SJCRH30 (cell line): ENCODE measurements around the gene CCR7. TPM values are rescaled to one million over a fixed set of nuclear protein-coding genes. Genes with fewer than 3 reads are reported as not detected.

ENCODE experiments used
- DNase-seq, 2 experiments: peaks; one replicate each; pipeline ENCODE4 v3.0.0-alpha.2; 2015 to 2020
- H3K27ac ChIP-seq: fragments of 250-450 bp; sonication (Bioruptor Pico); 2 replicates; pipeline ENCODE4 v1.5.1; 2020; ENCODE audit warnings: mild to moderate bottlenecking, moderate library complexity
- H3K27me3 ChIP-seq: fragments of 250-450 bp; sonication (Bioruptor Pico); 2 replicates; pipeline ENCODE4 v1.5.1; 2020; ENCODE audit warnings: mild to moderate bottlenecking, moderate library complexity
- H3K36me3 ChIP-seq: fragments of 250-450 bp; sonication (Bioruptor Pico); 2 replicates; pipeline ENCODE4 v1.5.1; 2020; ENCODE audit warnings: mild to moderate bottlenecking, moderate library complexity
- H3K4me1 ChIP-seq: fragments of 250-450 bp; sonication (Bioruptor Pico); 2 replicates; pipeline ENCODE4 v1.5.1; 2020; ENCODE audit warnings: mild to moderate bottlenecking, moderate library complexity
- H3K4me3 ChIP-seq: fragments of 250-450 bp; sonication (Bioruptor Pico); 2 replicates; pipeline ENCODE4 v1.5.1; 2020; ENCODE audit warnings: mild to moderate bottlenecking, moderate library complexity
- H3K9me3 ChIP-seq: fragments of 250-450 bp; sonication (Bioruptor Pico); replicated peaks from 2 replicates; pipeline ENCODE4 v1.5.1; 2020; ENCODE audit warnings: mild to moderate bottlenecking, moderate library complexity
- total RNA-seq: library from RNA; depleted of rRNA; stranded (reverse); fragments of >200 nt; shearing (Covaris generic); gene quantifications from 2 replicates; pipeline ENCODE4 v1.2.3, GENCODE V29; 2014

Gene CCR7
- total RNA-seq, 1 experiment from 2014 or later: not detected

DNA sequence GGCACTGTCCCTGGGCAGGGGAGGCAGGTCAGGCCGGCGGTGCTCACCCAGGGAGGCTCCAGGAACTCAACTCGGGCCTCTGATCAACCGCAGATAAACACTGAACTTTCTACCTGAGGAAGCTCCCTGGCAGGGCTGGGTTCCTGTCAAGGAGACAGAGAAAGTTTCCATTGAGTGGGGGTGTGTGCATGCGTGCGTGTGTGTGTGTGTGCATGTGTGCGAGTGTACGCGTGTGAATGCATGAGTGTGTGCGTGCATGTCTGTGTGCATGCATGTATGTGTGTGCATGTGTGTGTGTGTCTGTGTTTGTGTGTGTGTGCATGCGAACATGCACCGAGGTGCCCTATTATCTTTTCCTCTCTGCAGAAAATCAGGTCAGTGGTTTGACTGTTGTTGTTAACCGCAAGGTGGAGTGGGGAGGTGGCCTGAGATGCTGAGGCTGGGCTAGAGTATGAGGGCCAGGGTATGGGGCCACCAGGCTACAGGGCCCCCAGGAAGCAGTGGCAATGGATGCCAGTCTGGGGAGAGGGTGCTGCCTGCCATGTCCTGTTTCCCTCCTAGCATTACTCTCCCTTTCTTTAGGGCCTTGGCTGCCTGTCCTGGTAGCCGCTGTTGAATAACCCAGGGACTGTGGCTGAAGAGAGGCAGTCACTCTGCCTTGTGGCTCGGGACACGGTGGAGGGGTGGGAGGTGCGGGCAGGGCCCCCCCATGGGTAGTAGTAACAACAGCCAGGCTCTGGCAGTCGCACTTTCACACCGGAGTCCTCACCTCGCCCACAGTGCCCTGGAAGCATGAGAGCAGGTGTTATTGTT is 24.0 kb downstream of the CCR7 start:
- Histone ChIP-seq H3K27me3 (no peaks in the 10 kb centered on the region), H3K4me3 (no peak overlapping the region), H3K4me1 (peaks cover 40% of the 10 kb centered on the region), H3K36me3 (no peaks in the 10 kb centered on the region), H3K27ac (peak overlapping the region; percentile 76), H3K9me3 (no peaks in the 10 kb centered on the region)
- no peak for DNase-seq

DNA sequence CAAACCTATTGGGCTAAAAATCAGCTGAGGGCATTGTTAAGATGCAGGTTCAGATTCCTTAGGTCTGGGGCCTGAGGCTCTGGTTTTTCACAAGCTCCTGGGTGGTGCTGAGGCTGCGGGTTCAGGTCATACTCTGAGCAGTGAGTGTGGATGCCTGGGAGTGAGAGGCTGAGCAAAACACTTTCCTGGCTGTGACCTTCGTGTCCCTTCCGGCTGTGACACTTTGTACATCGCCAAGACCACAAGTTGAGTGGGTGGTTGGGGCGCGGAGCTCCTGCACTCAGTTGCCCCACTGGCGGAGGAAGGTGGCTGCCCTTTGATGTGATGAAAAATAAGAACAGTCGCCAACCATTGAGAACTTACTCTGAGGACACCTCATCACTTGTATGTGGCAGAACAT is 24.8 kb downstream of the CCR7 start:
- no peak for DNase-seq
- Histone ChIP-seq H3K4me1 (peaks cover 42% of the 10 kb centered on the region), H3K4me3 (no peak overlapping the region), H3K36me3 (no peaks in the 10 kb centered on the region), H3K27me3 (no peaks in the 10 kb centered on the region), H3K27ac (no peak overlapping the region), H3K9me3 (no peaks in the 10 kb centered on the region)

- H3K27me3 ChIP-seq: no peaks in the 10 kb centered on the region
- no peaks in the 10 kb centered on the region for H3K36me3 ChIP-seq
- H3K4me1 ChIP-seq: peaks cover 42% of the 10 kb centered on the region
- H3K27ac ChIP-seq: no peak overlapping the region
- H3K9me3 ChIP-seq: no peaks in the 10 kb centered on the region
- no peak for DNase-seq
- no peak overlapping the region for H3K4me3 ChIP-seq
Measured at GRCh38 chr17:40539711-40540411, 25.4 kb downstream of the CCR7 start.

DNA sequence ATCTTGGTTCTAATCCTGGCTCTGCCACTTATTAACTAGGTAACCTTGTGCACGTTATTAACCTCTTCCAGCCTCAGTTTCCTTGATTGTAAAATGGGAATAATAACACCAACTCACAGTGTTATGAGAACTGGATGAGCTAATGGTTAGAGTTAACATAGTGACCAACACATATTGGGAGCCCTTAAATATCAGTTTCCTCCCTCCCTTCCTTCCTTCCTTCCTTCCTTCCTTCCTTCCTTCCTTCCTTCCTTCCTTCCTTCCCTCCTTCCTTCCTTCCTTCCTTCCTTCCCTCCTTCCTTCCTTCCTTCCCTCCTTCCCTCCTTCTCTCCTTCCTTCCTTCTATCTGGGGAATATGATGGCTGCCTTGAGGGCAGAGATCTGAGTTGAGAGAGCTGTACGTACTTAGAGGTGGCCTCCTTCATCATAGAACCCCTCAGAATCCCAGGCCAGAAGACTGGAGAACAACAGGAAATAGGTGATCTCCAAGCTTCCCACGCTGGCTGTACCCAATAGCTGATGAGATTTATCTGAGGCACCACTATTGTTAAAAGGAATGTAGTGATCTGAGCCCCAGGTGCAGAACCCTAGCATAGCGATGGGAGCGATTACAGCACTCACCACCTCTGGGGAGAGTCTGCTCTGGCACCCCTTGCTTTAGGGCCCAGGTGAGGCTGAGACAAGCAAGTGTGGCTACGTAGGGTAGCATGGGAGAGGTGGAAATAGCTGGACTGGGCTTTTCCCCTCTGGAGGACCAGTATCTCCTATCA is 26.2 kb downstream of the CCR7 start:
- Histone ChIP-seq H3K27me3 (no peaks in the 10 kb centered on the region), H3K4me1 (peaks cover 41% of the 10 kb centered on the region), H3K27ac (no peak overlapping the region), H3K9me3 (no peaks in the 10 kb centered on the region), H3K36me3 (no peaks in the 10 kb centered on the region), H3K4me3 (no peak overlapping the region)
- DNase-seq: no peak

- H3K9me3 ChIP-seq: no peaks in the 10 kb centered on the region
- no peak overlapping the region for H3K4me3 ChIP-seq
- H3K27me3 ChIP-seq: no peaks in the 10 kb centered on the region
- no peak for DNase-seq
- peaks cover 32% of the 10 kb centered on the region for H3K4me1 ChIP-seq
- H3K36me3 ChIP-seq: no peaks in the 10 kb centered on the region
- no peak overlapping the region for H3K27ac ChIP-seq
Measured at GRCh38 chr17:40538019-40538935, 27.0 kb downstream of the CCR7 start.

GRCh38 chr17:40536295-40537171 is 28.7 kb downstream of the CCR7 start:
- Histone ChIP-seq H3K36me3 (no peaks in the 10 kb centered on the region), H3K27ac (no peak overlapping the region), H3K9me3 (no peaks in the 10 kb centered on the region), H3K4me1 (peaks cover 15% of the 10 kb centered on the region), H3K4me3 (no peak overlapping the region), H3K27me3 (no peaks in the 10 kb centered on the region)
- peak in 1 of 2 experiments; percentile 46 for DNase-seq

GRCh38 chr17:40535924-40536294 is 29.4 kb downstream of the CCR7 start:
- Histone ChIP-seq H3K9me3 (no peaks in the 10 kb centered on the region), H3K4me3 (no peak overlapping the region), H3K27me3 (no peaks in the 10 kb centered on the region), H3K27ac (no peak overlapping the region), H3K4me1 (peaks cover 10% of the 10 kb centered on the region), H3K36me3 (no peaks in the 10 kb centered on the region)
- no peak for DNase-seq

GRCh38 chr17:40535438-40535837 is 29.8 kb downstream of the CCR7 start:
- Histone ChIP-seq H3K4me3 (no peak overlapping the region), H3K9me3 (no peaks in the 10 kb centered on the region), H3K27ac (no peak overlapping the region), H3K36me3 (no peaks in the 10 kb centered on the region), H3K4me1 (peaks cover 10% of the 10 kb centered on the region), H3K27me3 (no peaks in the 10 kb centered on the region)
- DNase-seq: no peak

- peaks cover 10% of the 10 kb centered on the region for H3K4me1 ChIP-seq
- no peak for DNase-seq
- H3K4me3 ChIP-seq: no peak overlapping the region
- H3K9me3 ChIP-seq: no peaks in the 10 kb centered on the region
- H3K36me3 ChIP-seq: no peaks in the 10 kb centered on the region
- no peak overlapping the region for H3K27ac ChIP-seq
- H3K27me3 ChIP-seq: no peaks in the 10 kb centered on the region
Measured at GRCh38 chr17:40534371-40535189, 30.7 kb downstream of the CCR7 start.

DNA sequence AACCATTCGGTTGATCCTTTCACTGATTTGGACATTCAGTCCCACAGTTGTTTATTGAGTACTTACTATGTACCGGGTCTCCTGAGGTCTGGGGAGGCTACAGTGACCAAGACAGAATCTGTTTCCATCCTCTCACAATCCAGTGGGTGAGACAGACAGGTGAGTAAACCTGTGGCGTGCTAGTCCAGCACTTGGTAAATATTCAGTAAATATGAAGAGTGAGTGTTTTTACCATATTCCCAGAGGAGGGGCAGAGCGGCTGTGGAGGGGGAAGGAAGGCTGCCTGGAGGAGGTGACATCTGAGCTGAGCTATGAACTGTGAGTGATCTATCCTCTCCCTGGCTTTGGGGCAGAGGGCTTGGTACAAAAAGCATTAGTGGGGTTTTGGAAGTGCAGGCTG is 31.4 kb downstream of the CCR7 start:
- Histone ChIP-seq H3K36me3 (no peaks in the 10 kb centered on the region), H3K27ac (no peak overlapping the region), H3K27me3 (no peaks in the 10 kb centered on the region), H3K4me3 (no peak overlapping the region), H3K9me3 (no peaks in the 10 kb centered on the region), H3K4me1 (peaks cover 10% of the 10 kb centered on the region)
- no peak for DNase-seq

DNA sequence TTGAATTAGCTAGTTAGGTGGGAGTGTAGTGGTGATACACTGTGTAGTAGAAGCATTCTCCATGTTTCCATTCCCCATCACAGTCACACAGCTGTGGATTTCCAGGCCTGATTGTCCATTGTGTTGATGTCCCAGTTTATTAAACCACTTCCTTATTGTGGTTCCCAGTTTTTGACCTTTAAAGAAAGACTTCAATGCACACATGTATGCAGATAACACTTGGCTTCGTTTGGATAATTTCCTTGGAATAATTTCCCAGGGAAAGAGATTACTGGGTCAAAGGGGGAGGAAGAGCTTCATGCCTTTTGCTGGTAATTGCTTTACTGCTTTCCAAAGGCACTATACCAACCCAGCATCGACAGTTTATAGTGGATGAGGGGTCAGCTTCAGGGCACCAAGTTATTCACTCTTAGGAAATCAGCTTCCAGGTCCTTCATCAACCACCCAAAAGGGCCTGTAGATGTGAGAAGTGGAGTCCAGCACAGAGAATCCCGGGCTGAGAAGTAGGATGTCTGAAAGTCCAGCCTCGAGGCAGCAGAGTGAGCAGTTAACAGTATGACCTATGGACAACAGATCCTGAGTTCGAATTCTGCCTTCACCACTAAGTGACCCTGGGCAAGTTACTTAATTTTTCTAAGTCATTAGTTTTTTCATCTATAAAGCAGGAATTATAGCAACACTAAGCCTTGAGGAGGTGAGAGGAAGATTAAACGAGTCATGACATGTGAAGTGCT is 32.6 kb downstream of the CCR7 start:
- Histone ChIP-seq H3K4me1 (peaks cover 10% of the 10 kb centered on the region), H3K9me3 (no peaks in the 10 kb centered on the region), H3K4me3 (no peak overlapping the region), H3K27me3 (no peaks in the 10 kb centered on the region), H3K36me3 (no peaks in the 10 kb centered on the region), H3K27ac (no peak overlapping the region)
- DNase-seq: no peak
